Measurements from ENCODE around the gene UBXN6. TPM values are rescaled to one million over a fixed set of nuclear protein-coding genes. Genes with fewer than 3 reads are reported as not detected.
A peak's percentile ranks its signal among the peaks of the same experiment; 100 is the strongest.

The UBXN6 gene
- polyA plus RNA-seq, 4 donors: 84.2 to 129 (median 112) TPM

GRCh38 chr19:4443966-4444764, 13.4 kb downstream of the UBXN6 start:
- DNase-seq (ENCODE audit: low read depth in 4 of 4, low spot score in 2 of 4): no peak

DNA sequence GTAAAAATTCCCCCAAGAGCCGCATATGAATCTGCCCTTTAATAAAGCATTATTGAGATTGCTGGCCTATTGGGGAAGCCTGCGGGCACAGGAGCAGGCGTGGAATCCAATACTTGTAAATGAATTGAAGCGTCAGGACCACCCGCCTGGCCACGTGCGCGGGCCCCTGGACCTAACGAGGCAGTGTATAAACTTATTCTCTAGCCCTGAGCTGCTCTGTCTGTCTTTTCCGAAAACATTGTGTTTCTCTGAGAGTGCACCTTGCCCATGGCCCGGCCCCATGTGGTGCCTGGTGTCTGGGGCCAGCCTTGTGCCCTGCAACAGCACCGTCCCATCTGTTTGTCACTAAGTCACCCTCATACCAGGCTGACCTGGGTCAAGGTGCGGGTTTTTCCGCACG, 14.4 kb downstream of the UBXN6 start:
- DNase-seq (ENCODE audit: low read depth in 4 of 4, low spot score in 2 of 4): no peak

DNA sequence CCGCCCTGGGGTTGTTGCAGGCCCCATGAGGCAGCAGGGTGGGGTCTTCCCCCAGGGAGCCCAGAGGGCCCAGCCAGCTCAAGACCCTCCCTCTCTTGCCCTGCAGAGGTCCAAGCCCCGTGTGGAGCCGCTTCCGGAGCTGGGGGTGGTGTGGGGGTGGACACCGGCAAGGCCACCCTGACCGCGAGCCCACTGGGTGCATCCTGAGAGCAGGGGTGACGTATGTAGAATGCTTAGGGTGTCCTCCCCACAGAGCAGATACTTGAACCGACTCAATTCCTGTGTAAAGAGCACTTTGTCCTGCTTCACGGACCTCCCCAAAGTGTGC, 14.8 kb downstream of the UBXN6 start:
- no peak for DNase-seq (ENCODE audit: low read depth in 4 of 4, low spot score in 2 of 4)

- no peak for DNase-seq (ENCODE audit: low read depth in 4 of 4, low spot score in 2 of 4)
These were observed 15.4 kb downstream of the UBXN6 start for GRCh38 chr19:4441994-4442818.

DNA sequence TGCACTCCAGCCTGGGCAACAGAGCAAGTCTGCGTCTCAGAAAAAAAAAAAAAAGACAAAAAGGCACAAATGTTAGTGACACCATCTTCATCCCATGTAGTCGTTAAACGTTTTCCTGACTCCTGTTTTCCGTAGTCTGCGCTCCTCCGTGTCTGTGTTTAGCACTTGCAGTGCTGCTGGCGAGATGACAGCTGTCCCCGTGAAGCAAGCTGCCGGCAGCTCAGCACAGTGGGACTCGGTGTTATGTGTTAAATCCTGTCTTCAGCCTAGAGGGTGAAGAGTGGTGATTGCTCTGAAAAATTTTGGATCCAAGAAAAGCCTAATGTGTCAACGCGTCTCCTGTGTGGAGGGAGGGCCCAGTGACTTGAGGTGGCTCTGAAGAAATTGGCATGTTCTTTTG, 18.4 kb downstream of the UBXN6 start:
- no peak for DNase-seq (ENCODE audit: low read depth in 4 of 4, low spot score in 2 of 4)

GRCh38 chr19:4437103-4437502, 20.5 kb downstream of the UBXN6 start:
- DNase-seq (ENCODE audit: low read depth in 4 of 4, low spot score in 2 of 4): no peak

GRCh38 chr19:4436231-4436630, 21.4 kb downstream of the UBXN6 start:
- DNase-seq (ENCODE audit: low read depth in 4 of 4, low spot score in 2 of 4): no peak

GRCh38 chr19:4434391-4434790, 23.2 kb downstream of the UBXN6 start:
- DNase-seq (ENCODE audit: low read depth in 4 of 4, low spot score in 2 of 4): no peak

- DNase-seq (ENCODE audit: low read depth in 4 of 4, low spot score in 2 of 4): no peak
These were observed 24.6 kb downstream of the UBXN6 start for GRCh38 chr19:4432918-4433506.

GRCh38 chr19:4431808-4432674, 25.6 kb downstream of the UBXN6 start:
- no peak for DNase-seq (ENCODE audit: low read depth in 4 of 4, low spot score in 2 of 4)

DNA sequence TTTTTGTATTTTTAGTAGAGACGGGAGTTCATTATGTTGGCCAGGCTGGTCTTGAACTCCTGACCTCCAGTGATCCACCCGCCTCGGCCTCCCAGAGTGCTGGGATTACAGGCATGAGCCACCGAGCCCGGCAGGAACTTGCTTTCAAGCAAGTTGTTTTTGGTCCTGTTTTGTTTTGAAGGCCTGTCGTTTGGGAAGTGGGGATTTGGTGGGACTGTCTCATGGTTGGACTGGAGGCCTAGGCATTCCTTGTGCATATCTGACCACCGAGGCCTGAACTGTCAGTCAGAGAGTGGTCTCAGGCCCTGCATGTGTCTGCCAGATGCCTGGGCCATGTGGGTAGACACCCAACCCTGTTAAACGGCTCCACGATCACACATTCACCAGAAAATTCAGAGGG, 26.3 kb downstream of the UBXN6 start:
- DNase-seq (ENCODE audit: low read depth in 4 of 4, low spot score in 2 of 4): no peak

GRCh38 chr19:4430760-4431159, 26.8 kb downstream of the UBXN6 start:
- DNase-seq (ENCODE audit: low read depth in 4 of 4, low spot score in 2 of 4): no peak

DNA sequence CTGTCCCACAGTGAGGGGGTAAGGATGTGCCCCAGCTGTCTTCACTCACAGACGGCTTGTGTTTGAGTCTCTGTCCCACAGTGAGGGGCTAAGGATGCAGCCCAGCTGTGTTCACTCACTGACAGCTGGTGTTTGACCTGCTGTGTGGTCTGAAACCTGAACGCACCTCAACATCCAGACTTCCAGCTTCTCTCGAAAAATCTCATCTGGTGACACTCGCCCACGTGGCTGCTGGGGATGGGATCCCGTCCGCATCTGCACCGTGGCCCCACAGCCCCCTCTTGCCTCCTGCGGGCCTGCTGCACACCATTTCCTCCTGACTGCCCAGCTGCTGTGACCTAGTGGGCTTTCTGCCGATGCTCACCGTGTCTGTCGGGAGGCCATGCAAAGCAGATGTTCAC, 27.8 kb downstream of the UBXN6 start:
- peak in 2 of 4 donors; percentile 50 to 54 for DNase-seq (ENCODE audit: low read depth in 4 of 4, low spot score in 2 of 4)

GRCh38 chr19:4429256-4429655, 28.3 kb downstream of the UBXN6 start:
- no peak for DNase-seq (ENCODE audit: low read depth in 4 of 4, low spot score in 2 of 4)

DNA sequence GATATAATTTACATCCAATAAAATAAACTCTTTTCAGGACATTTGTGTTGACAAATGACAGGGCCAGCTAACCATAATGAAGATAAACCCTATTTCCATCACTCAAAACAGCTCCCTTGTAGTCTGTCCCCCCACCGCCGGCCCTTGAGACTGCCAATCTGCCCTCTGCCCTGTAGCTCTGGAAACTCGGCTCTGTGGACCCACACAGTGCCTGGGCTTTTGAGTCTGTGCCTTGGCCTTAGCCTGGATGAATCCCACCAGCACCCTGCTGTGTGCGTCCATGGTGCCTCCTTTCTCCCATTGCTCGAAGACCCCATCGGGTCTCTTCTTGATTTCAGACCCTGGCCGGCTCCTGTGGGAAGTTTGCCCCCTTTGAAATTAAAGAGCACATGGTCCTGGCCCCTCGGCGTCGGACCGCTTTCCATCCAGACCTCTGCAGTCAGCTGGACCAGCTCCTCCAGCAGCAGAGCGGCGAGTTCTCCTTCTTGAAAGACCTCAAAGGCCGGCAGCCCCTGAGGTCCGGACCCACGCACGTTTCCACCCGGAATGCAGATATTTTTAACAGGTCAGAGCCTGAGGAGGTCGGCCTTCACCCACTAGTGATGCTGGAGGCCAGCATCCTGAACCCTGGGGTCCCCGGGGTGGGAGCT, 29.1 kb downstream of the UBXN6 start:
- DNase-seq (ENCODE audit: low read depth in 4 of 4, low spot score in 2 of 4): no peak

GRCh38 chr19:4425537-4425936, 32.1 kb downstream of the UBXN6 start:
- DNase-seq (ENCODE audit: low read depth in 4 of 4, low spot score in 2 of 4): no peak

DNA sequence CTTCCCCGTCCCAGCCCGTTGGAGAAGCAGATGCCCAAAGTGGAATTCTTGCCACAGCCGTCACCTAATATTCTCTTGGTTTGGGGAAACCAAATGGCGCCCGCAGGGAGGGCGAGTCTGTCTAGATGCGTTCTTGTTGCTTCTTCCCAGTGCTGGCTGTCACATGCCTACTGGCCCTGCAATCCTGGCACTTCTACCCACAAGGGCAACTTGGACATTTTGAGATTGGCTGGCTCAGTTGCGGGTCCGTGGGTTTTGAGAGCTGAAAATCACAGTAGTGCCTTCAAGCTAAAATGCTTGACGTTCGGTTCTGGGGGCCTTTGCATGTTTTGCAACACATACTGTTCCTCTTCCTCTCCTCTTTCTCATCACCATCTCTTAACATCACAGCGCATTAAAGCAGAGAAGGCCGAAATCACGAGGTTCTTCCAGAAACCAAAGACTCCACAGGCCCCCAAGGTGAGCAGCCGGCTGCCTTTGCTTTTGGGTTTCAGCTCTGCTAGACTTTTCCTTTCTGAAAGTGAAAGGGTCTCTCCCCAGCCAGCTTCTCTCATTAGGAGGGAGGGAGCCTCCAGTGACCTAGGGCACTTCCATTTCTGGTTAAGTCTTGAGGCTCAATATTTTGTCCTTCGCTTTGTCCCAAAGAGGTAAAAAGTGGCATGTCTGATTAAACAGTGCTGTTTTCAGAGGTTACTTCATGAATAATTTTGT, 34.0 kb downstream of the UBXN6 start:
- no peak for DNase-seq (ENCODE audit: low read depth in 4 of 4, low spot score in 2 of 4)

GRCh38 chr19:4416268-4416667, 41.3 kb downstream of the UBXN6 start:
- DNase-seq (ENCODE audit: low read depth in 4 of 4, low spot score in 2 of 4): no peak

GRCh38 chr19:4415352-4415751, 42.2 kb downstream of the UBXN6 start:
- no peak for DNase-seq (ENCODE audit: low read depth in 4 of 4, low spot score in 2 of 4)
